ENCODE results near the gene NUDT8. TPM values are rescaled to one million over a fixed set of nuclear protein-coding genes. Genes with fewer than 3 reads are reported as not detected.

The NUDT8 gene
- total RNA-seq, 4 donors from 2014 or later, result 3.5 to 7.6 TPM; not detected in 2

DNA sequence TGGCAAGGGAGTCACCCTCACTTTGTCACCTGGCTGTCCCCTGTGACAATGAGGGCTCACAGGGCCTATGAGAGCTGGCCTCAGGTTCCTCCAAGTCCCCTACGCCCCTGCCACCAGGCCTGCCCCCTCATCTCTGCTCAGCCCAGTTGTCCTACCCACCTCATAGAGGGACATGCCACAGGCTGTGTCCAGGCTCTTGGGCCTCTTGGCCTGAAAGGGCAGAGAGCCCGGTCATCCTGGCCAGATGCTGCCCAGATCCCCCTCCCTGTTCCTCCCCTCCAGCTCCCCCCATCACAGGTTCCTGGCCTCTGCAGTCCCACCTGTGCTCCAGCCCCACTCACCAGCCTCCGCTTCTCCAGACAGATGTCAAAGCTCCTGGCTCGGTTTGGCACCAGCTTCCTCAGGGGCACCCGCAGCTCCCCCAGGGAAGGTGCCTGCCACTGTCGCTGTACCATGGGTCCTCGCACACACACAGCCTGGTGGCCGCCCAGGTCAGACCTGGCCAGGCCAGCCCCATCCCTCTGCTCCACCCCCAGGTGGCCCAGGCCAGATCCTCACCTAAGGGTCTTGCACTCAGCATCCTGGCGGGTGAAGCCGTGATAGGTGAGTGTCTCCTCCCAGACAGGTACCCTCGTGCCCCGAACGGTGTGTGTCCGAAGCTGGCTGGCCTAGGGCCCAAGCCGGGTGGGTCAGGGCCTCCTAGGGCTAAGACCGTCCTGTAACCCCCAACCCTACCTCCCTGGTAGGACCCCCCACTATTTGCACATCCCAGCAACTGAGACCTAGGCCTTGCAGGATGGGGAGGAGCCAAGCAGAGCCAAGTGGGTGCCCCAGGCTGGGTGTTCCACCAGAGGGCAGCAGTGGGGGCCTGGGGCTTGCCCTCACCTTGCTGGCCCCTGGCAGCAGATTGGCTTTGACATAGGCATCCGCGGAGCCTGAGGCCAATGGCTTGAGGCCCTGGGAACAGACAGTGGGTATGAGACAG, 14.7 kb downstream of the NUDT8 start:
- no peaks in the 10 kb centered on the region for H3K36me3 ChIP-seq
- no peaks in the 10 kb centered on the region for H3K27me3 ChIP-seq
- H3K27ac ChIP-seq, result no peak overlapping the region
- DNase-seq, result peak in 1 of 2 donors; percentile 24
- no peaks in the 10 kb centered on the region for H3K4me1 ChIP-seq
- intact Hi-C loops (cut with DNase I; ENCODE audit: low total_unique reads), result no loop called here
- TF ChIP-seq, protein P1, sequence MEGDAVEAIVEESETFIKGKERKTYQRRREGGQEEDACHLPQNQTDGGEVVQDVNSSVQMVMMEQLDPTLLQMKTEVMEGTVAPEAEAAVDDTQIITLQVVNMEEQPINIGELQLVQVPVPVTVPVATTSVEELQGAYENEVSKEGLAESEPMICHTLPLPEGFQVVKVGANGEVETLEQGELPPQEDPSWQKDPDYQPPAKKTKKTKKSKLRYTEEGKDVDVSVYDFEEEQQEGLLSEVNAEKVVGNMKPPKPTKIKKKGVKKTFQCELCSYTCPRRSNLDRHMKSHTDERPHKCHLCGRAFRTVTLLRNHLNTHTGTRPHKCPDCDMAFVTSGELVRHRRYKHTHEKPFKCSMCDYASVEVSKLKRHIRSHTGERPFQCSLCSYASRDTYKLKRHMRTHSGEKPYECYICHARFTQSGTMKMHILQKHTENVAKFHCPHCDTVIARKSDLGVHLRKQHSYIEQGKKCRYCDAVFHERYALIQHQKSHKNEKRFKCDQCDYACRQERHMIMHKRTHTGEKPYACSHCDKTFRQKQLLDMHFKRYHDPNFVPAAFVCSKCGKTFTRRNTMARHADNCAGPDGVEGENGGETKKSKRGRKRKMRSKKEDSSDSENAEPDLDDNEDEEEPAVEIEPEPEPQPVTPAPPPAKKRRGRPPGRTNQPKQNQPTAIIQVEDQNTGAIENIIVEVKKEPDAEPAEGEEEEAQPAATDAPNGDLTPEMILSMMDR (IDR thresholded peaks at IDR 0.05), result no peak
- no peak for TF ChIP-seq POLR2A (IDR thresholded peaks at IDR 0.05)
- H3K4me3 ChIP-seq, result no peak overlapping the region
- no peaks in the 10 kb centered on the region for H3K9me3 ChIP-seq

DNA sequence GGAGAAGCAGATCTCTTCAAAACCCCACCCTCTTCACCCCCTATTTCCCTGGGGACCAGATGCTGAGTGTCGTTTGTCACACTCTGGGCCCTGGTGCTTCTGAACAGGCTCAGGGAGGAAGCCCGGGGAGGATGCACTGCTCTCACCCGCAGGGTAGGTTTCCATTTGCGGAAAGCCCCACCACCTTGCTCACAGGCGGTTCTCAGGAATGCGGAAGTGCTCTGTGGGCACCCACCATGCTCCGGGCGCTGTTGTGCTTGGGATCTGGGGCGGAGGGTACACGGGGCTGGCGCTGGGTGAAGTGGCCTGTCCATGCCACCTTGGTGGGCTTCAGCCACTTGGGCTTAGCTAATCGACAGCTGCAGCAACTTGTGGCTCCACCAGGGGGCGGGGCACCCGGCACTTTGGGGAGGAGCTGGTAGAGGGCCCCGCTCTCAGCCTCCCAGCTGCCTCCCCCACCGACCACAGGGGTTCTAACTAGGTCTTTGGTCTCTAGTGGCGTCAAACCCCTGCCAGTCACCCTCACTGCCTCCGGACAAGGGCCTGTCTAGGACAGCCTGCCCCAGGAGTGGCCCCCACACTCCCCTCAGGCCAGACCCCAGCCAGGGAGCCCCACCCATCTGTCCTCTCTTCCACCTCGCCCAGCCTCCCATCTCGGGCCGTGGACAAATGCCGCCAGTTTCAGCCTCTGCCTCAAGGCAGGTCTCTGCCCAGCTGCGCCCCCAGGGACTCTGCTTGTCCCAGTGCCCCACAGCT, 15.6 kb downstream of the NUDT8 start:
- H3K4me3 ChIP-seq, result peak overlapping the region; percentile 9 to 28
- H3K9me3 ChIP-seq, result no peaks in the 10 kb centered on the region
- H3K27ac ChIP-seq, result no peak overlapping the region
- no peaks in the 10 kb centered on the region for H3K36me3 ChIP-seq
- TF ChIP-seq, protein P1 (IDR thresholded peaks at IDR 0.05), result peak; percentile 41 to 65 (median 51)
- no peak for TF ChIP-seq POLR2A (IDR thresholded peaks at IDR 0.05)
- intact Hi-C loops (cut with DNase I; ENCODE audit: low total_unique reads), result no loop called here
- no peaks in the 10 kb centered on the region for H3K4me1 ChIP-seq
- no peaks in the 10 kb centered on the region for H3K27me3 ChIP-seq
- peak; percentile 51 to 52 for DNase-seq

DNA sequence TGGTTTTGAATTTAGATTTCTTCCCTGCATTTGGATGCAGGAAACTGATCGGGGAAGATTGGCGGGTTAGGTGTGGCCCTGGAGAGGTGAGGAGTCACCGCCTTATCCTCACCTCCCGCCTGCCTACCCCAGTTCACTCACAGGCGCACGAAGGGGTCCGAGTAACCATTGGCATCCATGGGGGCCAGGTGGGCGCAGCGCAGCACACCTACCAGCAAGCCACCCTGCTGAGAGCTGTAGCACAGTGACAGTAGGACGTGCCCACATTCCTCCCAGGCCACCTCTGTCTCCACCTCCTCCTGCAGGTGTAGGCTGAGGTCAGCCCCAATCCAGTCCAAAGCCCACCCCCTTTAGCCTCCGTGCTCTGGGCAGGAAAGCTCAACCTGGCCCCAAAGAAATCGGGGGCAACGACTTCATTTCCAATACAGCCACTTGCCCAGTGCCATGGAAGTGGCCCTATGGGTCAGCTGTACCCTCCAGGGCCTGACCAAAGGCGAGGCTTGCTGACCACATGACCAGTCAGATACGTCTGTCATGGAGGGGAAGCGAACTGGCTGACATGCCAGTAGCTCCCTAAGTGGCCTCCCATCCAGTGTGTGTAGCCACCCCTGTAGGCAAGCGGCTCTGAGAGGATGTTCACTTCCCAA, 16.3 kb downstream of the NUDT8 start:
- H3K27me3 ChIP-seq, result no peaks in the 10 kb centered on the region
- intact Hi-C loops (cut with DNase I; ENCODE audit: low total_unique reads), result no loop called here
- no peaks in the 10 kb centered on the region for H3K36me3 ChIP-seq
- DNase-seq, result no peak
- TF ChIP-seq POLR2A (IDR thresholded peaks at IDR 0.05), result no peak
- TF ChIP-seq, protein P1 (IDR thresholded peaks at IDR 0.05), result no peak
- peak overlapping the region in 1 of 2 donors; percentile 28 for H3K4me3 ChIP-seq
- no peaks in the 10 kb centered on the region for H3K4me1 ChIP-seq
- no peaks in the 10 kb centered on the region for H3K9me3 ChIP-seq
- no peak overlapping the region for H3K27ac ChIP-seq

DNA sequence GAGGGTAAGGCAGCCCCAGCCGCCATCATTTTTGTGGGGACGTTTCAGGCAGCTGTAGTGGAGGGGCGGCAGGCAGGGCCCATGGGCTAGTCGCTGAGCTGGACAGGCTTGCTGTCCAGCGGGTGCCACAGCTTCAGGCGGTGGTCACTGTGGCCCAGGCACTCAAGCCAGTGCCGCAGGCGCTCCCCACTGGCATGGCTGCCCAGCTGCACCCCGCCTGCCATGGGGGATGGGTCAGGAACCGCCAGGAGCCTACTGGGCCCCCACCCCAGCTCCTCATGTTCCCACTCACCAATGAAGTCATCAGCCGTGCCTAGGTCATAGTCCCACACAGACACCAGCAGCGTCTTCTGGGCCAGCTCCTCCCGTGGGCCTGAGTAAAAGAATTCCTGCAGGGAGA, 17.0 kb downstream of the NUDT8 start:
- Histone ChIP-seq H3K9me3 (no peaks in the 10 kb centered on the region), H3K36me3 (no peaks in the 10 kb centered on the region), H3K4me3 (no peak overlapping the region), H3K27ac (no peak overlapping the region), H3K4me1 (peaks cover 2% of the 10 kb centered on the region in 2 donors), H3K27me3 (no peaks in the 10 kb centered on the region)
- TF ChIP-seq, protein P1 (IDR thresholded peaks at IDR 0.05), result no peak
- no peak for TF ChIP-seq POLR2A (IDR thresholded peaks at IDR 0.05)
- intact Hi-C loops (cut with DNase I; ENCODE audit: low total_unique reads), result no loop called here
- DNase-seq, result no peak
